ENCODE measurements around the gene KIF3B. TPM values are rescaled to one million over a fixed set of nuclear protein-coding genes. Genes with fewer than 3 reads are reported as not detected.

KIF3B gene
- total and polyA plus RNA-seq, 2 of the 13 experiments (the other 11 are each of a cell fraction or from before 2014, with no cell fraction given): 23.6 to 28.8 TPM

DNA sequence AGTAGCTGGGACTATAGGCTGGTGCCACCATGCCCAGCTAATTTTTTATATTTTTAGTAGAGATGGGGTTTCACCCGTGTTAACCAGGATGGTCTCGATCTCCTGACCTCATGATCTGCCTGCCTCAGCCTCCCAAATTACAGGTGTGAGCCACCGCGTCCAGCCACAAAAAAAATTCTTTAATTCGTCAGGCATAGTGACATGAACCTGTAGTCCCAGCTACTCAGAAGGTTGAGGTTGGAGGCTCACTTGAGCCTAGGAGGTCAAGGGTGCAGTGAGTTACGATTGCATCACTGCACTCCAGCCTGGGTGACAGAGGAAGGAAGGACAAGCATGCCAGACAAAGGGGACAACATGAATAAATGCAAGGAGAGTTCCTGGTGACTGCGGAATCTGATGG, 61.2 kb downstream of the KIF3B start (continued):
- TF ChIP-seq MTA1 (CRISPR knock-in tag; IDR thresholded peaks at IDR 0.05; ENCODE audit: borderline replicate concordance) (no peak), ZNF441 (CRISPR knock-in tag; IDR thresholded peaks at IDR 0.05; ENCODE audit: borderline replicate concordance) (no peak), YEATS4 (CRISPR knock-in tag; IDR thresholded peaks at IDR 0.05; ENCODE audit: borderline replicate concordance) (no peak), HHEX (CRISPR knock-in tag; IDR thresholded peaks at IDR 0.05) (peak; percentile 35; the same call in 1 of the 2 replicates), NFYC (CRISPR knock-in tag; IDR thresholded peaks at IDR 0.05) (no peak), ZNF878 (CRISPR knock-in tag; IDR thresholded peaks at IDR 0.05) (0 out of 2 replicates have a peak, but pooled peaks have one; percentile 71), SRSF4 (IDR thresholded peaks at IDR 0.05; ENCODE audit: low read depth, low read length, poor library complexity, severe bottlenecking) (no peak), NFRKB (IDR thresholded peaks at IDR 0.05) (no peak), TEAD2 (CRISPR knock-in tag; IDR thresholded peaks at IDR 0.05) (no peak), ZKSCAN1 (IDR thresholded peaks at IDR 0.05; ENCODE audit: low read length) (no peak), JUNB (CRISPR knock-in tag; IDR thresholded peaks at IDR 0.05; ENCODE audit: borderline replicate concordance) (no peak), CHD4 (IDR thresholded peaks at IDR 0.05; ENCODE audit: borderline replicate concordance, low read length) (no peak), CENPX (CRISPR knock-in tag; IDR thresholded peaks at IDR 0.05) (no peak), MIER3 (CRISPR knock-in tag; IDR thresholded peaks at IDR 0.05; ENCODE audit: borderline replicate concordance) (peak; percentile 86), MIXL1 (CRISPR knock-in tag; IDR thresholded peaks at IDR 0.05) (peak; percentile 32; the same call in 1 of the 2 replicates), HDAC1 (CRISPR knock-in tag; IDR thresholded peaks at IDR 0.05) (peak; percentile 57; the same call in 1 of the 2 replicates), FLYWCH1 (CRISPR knock-in tag; IDR thresholded peaks at IDR 0.05) (no peak)
- TF ChIP-seq, protein P1, sequence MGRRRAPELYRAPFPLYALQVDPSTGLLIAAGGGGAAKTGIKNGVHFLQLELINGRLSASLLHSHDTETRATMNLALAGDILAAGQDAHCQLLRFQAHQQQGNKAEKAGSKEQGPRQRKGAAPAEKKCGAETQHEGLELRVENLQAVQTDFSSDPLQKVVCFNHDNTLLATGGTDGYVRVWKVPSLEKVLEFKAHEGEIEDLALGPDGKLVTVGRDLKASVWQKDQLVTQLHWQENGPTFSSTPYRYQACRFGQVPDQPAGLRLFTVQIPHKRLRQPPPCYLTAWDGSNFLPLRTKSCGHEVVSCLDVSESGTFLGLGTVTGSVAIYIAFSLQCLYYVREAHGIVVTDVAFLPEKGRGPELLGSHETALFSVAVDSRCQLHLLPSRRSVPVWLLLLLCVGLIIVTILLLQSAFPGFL (CRISPR knock-in tag; IDR thresholded peaks at IDR 0.05): no peak
- TF ChIP-seq, protein P2, sequence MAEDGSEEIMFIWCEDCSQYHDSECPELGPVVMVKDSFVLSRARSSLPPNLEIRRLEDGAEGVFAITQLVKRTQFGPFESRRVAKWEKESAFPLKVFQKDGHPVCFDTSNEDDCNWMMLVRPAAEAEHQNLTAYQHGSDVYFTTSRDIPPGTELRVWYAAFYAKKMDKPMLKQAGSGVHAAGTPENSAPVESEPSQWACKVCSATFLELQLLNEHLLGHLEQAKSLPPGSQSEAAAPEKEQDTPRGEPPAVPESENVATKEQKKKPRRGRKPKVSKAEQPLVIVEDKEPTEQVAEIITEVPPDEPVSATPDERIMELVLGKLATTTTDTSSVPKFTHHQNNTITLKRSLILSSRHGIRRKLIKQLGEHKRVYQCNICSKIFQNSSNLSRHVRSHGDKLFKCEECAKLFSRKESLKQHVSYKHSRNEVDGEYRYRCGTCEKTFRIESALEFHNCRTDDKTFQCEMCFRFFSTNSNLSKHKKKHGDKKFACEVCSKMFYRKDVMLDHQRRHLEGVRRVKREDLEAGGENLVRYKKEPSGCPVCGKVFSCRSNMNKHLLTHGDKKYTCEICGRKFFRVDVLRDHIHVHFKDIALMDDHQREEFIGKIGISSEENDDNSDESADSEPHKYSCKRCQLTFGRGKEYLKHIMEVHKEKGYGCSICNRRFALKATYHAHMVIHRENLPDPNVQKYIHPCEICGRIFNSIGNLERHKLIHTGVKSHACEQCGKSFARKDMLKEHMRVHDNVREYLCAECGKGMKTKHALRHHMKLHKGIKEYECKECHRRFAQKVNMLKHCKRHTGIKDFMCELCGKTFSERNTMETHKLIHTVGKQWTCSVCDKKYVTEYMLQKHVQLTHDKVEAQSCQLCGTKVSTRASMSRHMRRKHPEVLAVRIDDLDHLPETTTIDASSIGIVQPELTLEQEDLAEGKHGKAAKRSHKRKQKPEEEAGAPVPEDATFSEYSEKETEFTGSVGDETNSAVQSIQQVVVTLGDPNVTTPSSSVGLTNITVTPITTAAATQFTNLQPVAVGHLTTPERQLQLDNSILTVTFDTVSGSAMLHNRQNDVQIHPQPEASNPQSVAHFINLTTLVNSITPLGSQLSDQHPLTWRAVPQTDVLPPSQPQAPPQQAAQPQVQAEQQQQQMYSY (CRISPR knock-in tag; IDR thresholded peaks at IDR 0.05): no peak
- TF ChIP-seq, protein P3, sequence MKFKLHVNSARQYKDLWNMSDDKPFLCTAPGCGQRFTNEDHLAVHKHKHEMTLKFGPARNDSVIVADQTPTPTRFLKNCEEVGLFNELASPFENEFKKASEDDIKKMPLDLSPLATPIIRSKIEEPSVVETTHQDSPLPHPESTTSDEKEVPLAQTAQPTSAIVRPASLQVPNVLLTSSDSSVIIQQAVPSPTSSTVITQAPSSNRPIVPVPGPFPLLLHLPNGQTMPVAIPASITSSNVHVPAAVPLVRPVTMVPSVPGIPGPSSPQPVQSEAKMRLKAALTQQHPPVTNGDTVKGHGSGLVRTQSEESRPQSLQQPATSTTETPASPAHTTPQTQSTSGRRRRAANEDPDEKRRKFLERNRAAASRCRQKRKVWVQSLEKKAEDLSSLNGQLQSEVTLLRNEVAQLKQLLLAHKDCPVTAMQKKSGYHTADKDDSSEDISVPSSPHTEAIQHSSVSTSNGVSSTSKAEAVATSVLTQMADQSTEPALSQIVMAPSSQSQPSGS (CRISPR knock-in tag; IDR thresholded peaks at IDR 0.05): peak; percentile 32; the same call in 1 of the 2 replicates
- TF ChIP-seq, protein P4, sequence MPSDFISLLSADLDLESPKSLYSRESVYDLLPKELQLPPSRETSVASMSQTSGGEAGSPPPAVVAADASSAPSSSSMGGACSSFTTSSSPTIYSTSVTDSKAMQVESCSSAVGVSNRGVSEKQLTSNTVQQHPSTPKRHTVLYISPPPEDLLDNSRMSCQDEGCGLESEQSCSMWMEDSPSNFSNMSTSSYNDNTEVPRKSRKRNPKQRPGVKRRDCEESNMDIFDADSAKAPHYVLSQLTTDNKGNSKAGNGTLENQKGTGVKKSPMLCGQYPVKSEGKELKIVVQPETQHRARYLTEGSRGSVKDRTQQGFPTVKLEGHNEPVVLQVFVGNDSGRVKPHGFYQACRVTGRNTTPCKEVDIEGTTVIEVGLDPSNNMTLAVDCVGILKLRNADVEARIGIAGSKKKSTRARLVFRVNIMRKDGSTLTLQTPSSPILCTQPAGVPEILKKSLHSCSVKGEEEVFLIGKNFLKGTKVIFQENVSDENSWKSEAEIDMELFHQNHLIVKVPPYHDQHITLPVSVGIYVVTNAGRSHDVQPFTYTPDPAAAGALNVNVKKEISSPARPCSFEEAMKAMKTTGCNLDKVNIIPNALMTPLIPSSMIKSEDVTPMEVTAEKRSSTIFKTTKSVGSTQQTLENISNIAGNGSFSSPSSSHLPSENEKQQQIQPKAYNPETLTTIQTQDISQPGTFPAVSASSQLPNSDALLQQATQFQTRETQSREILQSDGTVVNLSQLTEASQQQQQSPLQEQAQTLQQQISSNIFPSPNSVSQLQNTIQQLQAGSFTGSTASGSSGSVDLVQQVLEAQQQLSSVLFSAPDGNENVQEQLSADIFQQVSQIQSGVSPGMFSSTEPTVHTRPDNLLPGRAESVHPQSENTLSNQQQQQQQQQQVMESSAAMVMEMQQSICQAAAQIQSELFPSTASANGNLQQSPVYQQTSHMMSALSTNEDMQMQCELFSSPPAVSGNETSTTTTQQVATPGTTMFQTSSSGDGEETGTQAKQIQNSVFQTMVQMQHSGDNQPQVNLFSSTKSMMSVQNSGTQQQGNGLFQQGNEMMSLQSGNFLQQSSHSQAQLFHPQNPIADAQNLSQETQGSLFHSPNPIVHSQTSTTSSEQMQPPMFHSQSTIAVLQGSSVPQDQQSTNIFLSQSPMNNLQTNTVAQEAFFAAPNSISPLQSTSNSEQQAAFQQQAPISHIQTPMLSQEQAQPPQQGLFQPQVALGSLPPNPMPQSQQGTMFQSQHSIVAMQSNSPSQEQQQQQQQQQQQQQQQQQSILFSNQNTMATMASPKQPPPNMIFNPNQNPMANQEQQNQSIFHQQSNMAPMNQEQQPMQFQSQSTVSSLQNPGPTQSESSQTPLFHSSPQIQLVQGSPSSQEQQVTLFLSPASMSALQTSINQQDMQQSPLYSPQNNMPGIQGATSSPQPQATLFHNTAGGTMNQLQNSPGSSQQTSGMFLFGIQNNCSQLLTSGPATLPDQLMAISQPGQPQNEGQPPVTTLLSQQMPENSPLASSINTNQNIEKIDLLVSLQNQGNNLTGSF (CRISPR knock-in tag; IDR thresholded peaks at IDR 0.05): no peak
